ENCODE data around the gene PMEPA1. TPM values are rescaled to one million over a fixed set of nuclear protein-coding genes. Genes with fewer than 3 reads are reported as not detected.

Gene PMEPA1
- total and polyA plus RNA-seq, 7 experiments from 2014 or later, result 0.44 to 10.0 (median 8.7) TPM

- Histone ChIP-seq H3K36me3 (ENCODE audit: control insufficient read depth in 2 of 3, insufficient read depth in 3 of 3, low read length in 3 of 3) (no peaks in the 10 kb centered on the region), H3K27me3 (ENCODE audit: control insufficient read depth in 2 of 2, insufficient read depth in 2 of 2, low read length in 2 of 2) (no peaks in the 10 kb centered on the region), H3K9me3 (ENCODE audit: control insufficient read depth in 2 of 3, low read length in 3 of 3) (no peaks in the 10 kb centered on the region), H3K4me3 (ENCODE audit: low read length) (peak overlapping the region; percentile 49), H3K4me1 (ENCODE audit: control insufficient read depth in 2 of 2, insufficient read depth in 2 of 2, low read length in 2 of 2) (peaks cover 5 to 7% of the 10 kb centered on the region in 2 donors), H3K27ac (ENCODE audit: low read depth, low read length) (peak overlapping the region; percentile 52)
- POLR2A ChIA-PET, result interaction anchor here (1.6 kb wide), 1 partner anchor 9 kb away, joined by 9 read pairs; the partner anchor contains the start of gene PMEPA1
- ATAC-seq (peak; percentile 98), DNase-seq (peak; percentile 59 to 90 (median 87))
- no peaks in the 10 kb centered on the region for H3K36me3 Mint-ChIP-seq
- intact Hi-C loops (cut with micrococcal nuclease), result loop anchor here (1.0 to 10.0 kb wide), 6 partner anchors 8 to 1176 kb away; partner anchors contain the start of genes PMEPA1 (in 2 of the 2), RAB22A (in 1 of the 2) and RAE1 (in 1 of the 2)
- H3K27ac Mint-ChIP-seq, result peak overlapping the region in 8 of 9 donors; percentile 41 to 81 (median 58)
- CTCF ChIA-PET, result no interaction called here
- peaks cover 0 to 26% (median 12%) of the 10 kb centered on the region in 7 donors for H3K4me1 Mint-ChIP-seq
- H3K9me3 Mint-ChIP-seq, result peaks cover 0 to 2% (median 0%) of the 10 kb centered on the region in 11 donors
- peaks cover 0 to 25% (median 0%) of the 10 kb centered on the region in 5 donors for H3K27me3 Mint-ChIP-seq
- peak overlapping the region; percentile 53 to 79 (median 70) for H3K4me3 Mint-ChIP-seq
Observed at GRCh38 chr20:57718490-57719009, 8.7 kb upstream of the PMEPA1 start.

GRCh38 chr20:57717797-57718196 lies 8.0 kb upstream of the PMEPA1 start:
- peaks cover 0 to 21% (median 0%) of the 10 kb centered on the region in 5 donors for H3K27me3 Mint-ChIP-seq
- DNase-seq (no peak), ATAC-seq (no peak)
- H3K9me3 ChIP-seq (ENCODE audit: control insufficient read depth in 2 of 3, low read length in 3 of 3), result no peaks in the 10 kb centered on the region
- intact Hi-C loops (cut with micrococcal nuclease), result loop anchor here (1.0 to 10.0 kb wide), 6 partner anchors 7 to 1177 kb away; partner anchors contain the start of genes PMEPA1 (in 2 of the 2), RAB22A (in 1 of the 2) and RAE1 (in 1 of the 2)
- ChIA-PET POLR2A (interaction anchor here (1.6 kb wide), 1 partner anchor 8 kb away, joined by 9 read pairs; the partner anchor contains the start of gene PMEPA1), CTCF (no interaction called here)
- H3K27me3 ChIP-seq (ENCODE audit: control insufficient read depth in 2 of 2, insufficient read depth in 2 of 2, low read length in 2 of 2), result no peaks in the 10 kb centered on the region
- no peak overlapping the region for H3K4me3 ChIP-seq (ENCODE audit: low read length)
- peak overlapping the region in 6 of 10 donors; percentile 2 to 70 (median 38) for H3K4me3 Mint-ChIP-seq
- no peak overlapping the region for H3K27ac ChIP-seq (ENCODE audit: low read depth, low read length)
- H3K4me1 Mint-ChIP-seq, result peaks cover 0 to 34% (median 17%) of the 10 kb centered on the region in 7 donors
- H3K4me1 ChIP-seq (ENCODE audit: control insufficient read depth in 2 of 2, insufficient read depth in 2 of 2, low read length in 2 of 2), result peaks cover 5 to 8% of the 10 kb centered on the region in 2 donors
- peak overlapping the region in 4 of 9 donors; percentile 7 to 61 (median 50) for H3K27ac Mint-ChIP-seq
- H3K36me3 ChIP-seq (ENCODE audit: control insufficient read depth in 2 of 3, insufficient read depth in 3 of 3, low read length in 3 of 3), result no peaks in the 10 kb centered on the region
- H3K36me3 Mint-ChIP-seq, result no peaks in the 10 kb centered on the region
- peaks cover 0 to 2% (median 0%) of the 10 kb centered on the region in 11 donors for H3K9me3 Mint-ChIP-seq

GRCh38 chr20:57716901-57717300 lies 7.1 kb upstream of the PMEPA1 start:
- Mint-ChIP-seq H3K9me3 (peaks cover 0 to 2% (median 0%) of the 10 kb centered on the region in 11 donors), H3K36me3 (no peaks in the 10 kb centered on the region), H3K27ac (peak overlapping the region in 3 of 9 donors; percentile 42 to 77 (median 48)), H3K4me1 (peaks cover 0 to 42% (median 26%) of the 10 kb centered on the region in 7 donors), H3K27me3 (peaks cover 0 to 27% (median 0%) of the 10 kb centered on the region in 5 donors), H3K4me3 (peak overlapping the region in 1 of 10 donors; percentile 21)
- H3K27ac ChIP-seq (ENCODE audit: low read depth, low read length), result no peak overlapping the region
- no peaks in the 10 kb centered on the region for H3K36me3 ChIP-seq (ENCODE audit: control insufficient read depth in 2 of 3, insufficient read depth in 3 of 3, low read length in 3 of 3)
- CTCF ChIA-PET, result no interaction called here
- no peaks in the 10 kb centered on the region for H3K9me3 ChIP-seq (ENCODE audit: control insufficient read depth in 2 of 3, low read length in 3 of 3)
- DNase-seq (no peak), ATAC-seq (no peak)
- no peak overlapping the region for H3K4me3 ChIP-seq (ENCODE audit: low read length)
- intact Hi-C loops (cut with micrococcal nuclease), result loop anchor here (5.0 to 10.0 kb wide), 3 partner anchors 362 to 1178 kb away; partner anchors contain the start of genes RAB22A (in 1 of the 2) and RAE1 (in 1 of the 2)
- POLR2A ChIA-PET, result no interaction called here
- H3K27me3 ChIP-seq (ENCODE audit: control insufficient read depth in 2 of 2, insufficient read depth in 2 of 2, low read length in 2 of 2), result no peaks in the 10 kb centered on the region
- H3K4me1 ChIP-seq (ENCODE audit: control insufficient read depth in 2 of 2, insufficient read depth in 2 of 2, low read length in 2 of 2), result peaks cover 5 to 17% of the 10 kb centered on the region in 2 donors

GRCh38 chr20:57716202-57716601 lies 6.4 kb upstream of the PMEPA1 start:
- H3K9me3 Mint-ChIP-seq, result peaks cover 0 to 2% (median 0%) of the 10 kb centered on the region in 11 donors
- no peak for DNase-seq
- H3K36me3 ChIP-seq (ENCODE audit: control insufficient read depth in 2 of 3, insufficient read depth in 3 of 3, low read length in 3 of 3), result no peaks in the 10 kb centered on the region
- intact Hi-C loops (cut with micrococcal nuclease), result loop anchor here (5.0 to 10.0 kb wide), 3 partner anchors 361 to 1179 kb away; partner anchors contain the start of genes RAB22A (in 1 of the 2) and RAE1 (in 1 of the 2)
- peaks cover under 1 to 44% (median 31%) of the 10 kb centered on the region in 7 donors for H3K4me1 Mint-ChIP-seq
- H3K27me3 ChIP-seq (ENCODE audit: control insufficient read depth in 2 of 2, insufficient read depth in 2 of 2, low read length in 2 of 2), result peaks cover 0 to under 1% of the 10 kb centered on the region in 2 donors
- no peaks in the 10 kb centered on the region for H3K36me3 Mint-ChIP-seq
- peak overlapping the region in 1 of 9 donors; percentile 39 for H3K27ac Mint-ChIP-seq
- ChIA-PET POLR2A (interaction anchor here (0.5 kb wide), 1 partner anchor 318 kb away, joined by 4 read pairs; no protein-coding TSS in a partner anchor), CTCF (interaction anchor here (0.6 kb wide), 1 partner anchor 476 kb away, joined by 3 read pairs; no protein-coding TSS in a partner anchor)
- peaks cover 0 to 34% (median 0%) of the 10 kb centered on the region in 5 donors for H3K27me3 Mint-ChIP-seq
- no peaks in the 10 kb centered on the region for H3K9me3 ChIP-seq (ENCODE audit: control insufficient read depth in 2 of 3, low read length in 3 of 3)
- no peak overlapping the region for H3K4me3 Mint-ChIP-seq
- H3K4me1 ChIP-seq (ENCODE audit: control insufficient read depth in 2 of 2, insufficient read depth in 2 of 2, low read length in 2 of 2), result peaks cover 6 to 24% of the 10 kb centered on the region in 2 donors
- no peak overlapping the region for H3K4me3 ChIP-seq (ENCODE audit: low read length)
- no peak overlapping the region for H3K27ac ChIP-seq (ENCODE audit: low read depth, low read length)
- ATAC-seq, result no peak

- Histone ChIP-seq H3K4me1 (ENCODE audit: control insufficient read depth in 2 of 2, insufficient read depth in 2 of 2, low read length in 2 of 2) (peaks cover 14 to 30% of the 10 kb centered on the region in 2 donors), H3K27ac (ENCODE audit: low read depth, low read length) (no peak overlapping the region), H3K27me3 (ENCODE audit: control insufficient read depth in 2 of 2, insufficient read depth in 2 of 2, low read length in 2 of 2) (peaks cover 0 to 7% of the 10 kb centered on the region in 2 donors), H3K36me3 (ENCODE audit: control insufficient read depth in 2 of 3, insufficient read depth in 3 of 3, low read length in 3 of 3) (no peaks in the 10 kb centered on the region), H3K9me3 (ENCODE audit: control insufficient read depth in 2 of 3, low read length in 3 of 3) (no peaks in the 10 kb centered on the region), H3K4me3 (ENCODE audit: low read length) (no peak overlapping the region)
- Mint-ChIP-seq H3K4me3 (peak overlapping the region in 1 of 10 donors; percentile 68), H3K27me3 (peaks cover 0 to 42% (median 0%) of the 10 kb centered on the region in 5 donors), H3K36me3 (no peaks in the 10 kb centered on the region), H3K27ac (peak overlapping the region in 3 of 9 donors; percentile 39 to 59 (median 56)), H3K4me1 (peaks cover 9 to 53% (median 39%) of the 10 kb centered on the region in 7 donors), H3K9me3 (peaks cover 0 to 2% (median 0%) of the 10 kb centered on the region in 11 donors)
- ChIA-PET POLR2A (interaction anchor here (1.2 kb wide), 1 partner anchor 96 kb away, joined by 3 read pairs; no protein-coding TSS in a partner anchor), CTCF (no interaction called here)
- intact Hi-C loops (cut with micrococcal nuclease), result loop anchor here (5.0 to 10.0 kb wide), 3 partner anchors 361 to 1179 kb away; partner anchors contain the start of genes RAB22A (in 1 of the 2) and RAE1 (in 1 of the 2)
- DNase-seq (no peak), ATAC-seq (no peak)
Observed at GRCh38 chr20:57715268-57715904, 5.6 kb upstream of the PMEPA1 start.

All from naive thymus-derived CD4-positive, alpha-beta T cell (primary cell).